PC-9 (cell line): ENCODE results near the gene CEP63.
"Not testable (repeated sequence)": the region's sequence is repeated elsewhere in the genome, so short reads cannot be mapped to it uniquely, and the experiment has no call there.

ENCODE experiments used
- EZH2 ChIP-seq: fragments of 200-600 bp; sonication (generic); IDR thresholded peaks from 2 replicates; pipeline ENCODE4 v1.8.0; 2017; ENCODE audit warnings: antibody characterized with exemption, low read depth
- TF ChIP-seq, protein P1 (sequence below): fragments of 200-600 bp; sonication (generic); conservative IDR thresholded peaks from 2 replicates; pipeline ENCODE4 v1.6.1; 2017; ENCODE audit warnings: mixed run types, antibody characterized with exemption, mild to moderate bottlenecking, moderate library complexity

- TF ChIP-seq, protein P1, sequence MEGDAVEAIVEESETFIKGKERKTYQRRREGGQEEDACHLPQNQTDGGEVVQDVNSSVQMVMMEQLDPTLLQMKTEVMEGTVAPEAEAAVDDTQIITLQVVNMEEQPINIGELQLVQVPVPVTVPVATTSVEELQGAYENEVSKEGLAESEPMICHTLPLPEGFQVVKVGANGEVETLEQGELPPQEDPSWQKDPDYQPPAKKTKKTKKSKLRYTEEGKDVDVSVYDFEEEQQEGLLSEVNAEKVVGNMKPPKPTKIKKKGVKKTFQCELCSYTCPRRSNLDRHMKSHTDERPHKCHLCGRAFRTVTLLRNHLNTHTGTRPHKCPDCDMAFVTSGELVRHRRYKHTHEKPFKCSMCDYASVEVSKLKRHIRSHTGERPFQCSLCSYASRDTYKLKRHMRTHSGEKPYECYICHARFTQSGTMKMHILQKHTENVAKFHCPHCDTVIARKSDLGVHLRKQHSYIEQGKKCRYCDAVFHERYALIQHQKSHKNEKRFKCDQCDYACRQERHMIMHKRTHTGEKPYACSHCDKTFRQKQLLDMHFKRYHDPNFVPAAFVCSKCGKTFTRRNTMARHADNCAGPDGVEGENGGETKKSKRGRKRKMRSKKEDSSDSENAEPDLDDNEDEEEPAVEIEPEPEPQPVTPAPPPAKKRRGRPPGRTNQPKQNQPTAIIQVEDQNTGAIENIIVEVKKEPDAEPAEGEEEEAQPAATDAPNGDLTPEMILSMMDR: not testable (repeated sequence)
- TF ChIP-seq EZH2: not testable (repeated sequence)
Measured at GRCh38 chr3:134544783-134545182, 58.9 kb downstream of the CEP63 start.
